IMR-90 (cell line): ENCODE measurements around the gene RPL27A.

ENCODE experiments used
- BHLHE40 ChIP-seq: fragments of 150-350 bp; IDR thresholded peaks from 2 replicates; pipeline ENCODE4 v1.6.1; 2016; ENCODE audit warnings: mild to moderate bottlenecking, low read depth, low read length
- CEBPB ChIP-seq: IDR thresholded peaks from 2 replicates; pipeline ENCODE4 v1.6.1; 2012; ENCODE audit warnings: low read depth, low read length, improper control_type of control experiment
- CHD1 ChIP-seq: IDR thresholded peaks from 2 replicates; pipeline ENCODE4 v1.6.1; 2012; ENCODE audit warnings: low read depth, low read length, improper control_type of control experiment
- MAFK ChIP-seq: IDR thresholded peaks from 2 replicates; pipeline ENCODE4 v1.6.1; 2012; ENCODE audit warnings: low read depth, low read length, improper control_type of control experiment
- MAZ ChIP-seq: IDR thresholded peaks from 2 replicates; pipeline ENCODE4 v1.6.1; 2012; ENCODE audit warnings: low read depth, mild to moderate bottlenecking, low read length, improper control_type of control experiment, moderate library complexity, borderline replicate concordance
- MXI1 ChIP-seq: IDR thresholded peaks from 2 replicates; pipeline ENCODE4 v1.6.1; 2012; ENCODE audit warnings: low read depth, mild to moderate bottlenecking, low read length, moderate library complexity, borderline replicate concordance
- POLR2A ChIP-seq: IDR thresholded peaks from 2 replicates; pipeline ENCODE4 v1.6.1; 2012; ENCODE audit warnings: mild to moderate bottlenecking, low read depth, low read length
- RAD21 ChIP-seq: IDR thresholded peaks from 2 replicates; pipeline ENCODE4 v1.6.1; 2012; ENCODE audit warnings: low read length, improper control_type of control experiment
- RCOR1 ChIP-seq: IDR thresholded peaks from 2 replicates; pipeline ENCODE4 v1.6.1; 2012; ENCODE audit warnings: mild to moderate bottlenecking, low read length, improper control_type of control experiment; ENCODE audit not compliant: insufficient replicate concordance
- RFX5 ChIP-seq: IDR thresholded peaks from 2 replicates; pipeline ENCODE4 v1.8.0; 2012; ENCODE audit warnings: low read depth, mild to moderate bottlenecking, low read length, moderate library complexity
- TF ChIP-seq, protein P1 (sequence below): conservative IDR thresholded peaks from 2 replicates; pipeline ENCODE4 v1.5.1; 2012; ENCODE audit warnings: mild to moderate bottlenecking, low read depth, low read length, improper control_type of control experiment

GRCh38 chr11:8694137-8694536 lies 11.5 kb downstream of the RPL27A start:
- TF ChIP-seq, protein P1, sequence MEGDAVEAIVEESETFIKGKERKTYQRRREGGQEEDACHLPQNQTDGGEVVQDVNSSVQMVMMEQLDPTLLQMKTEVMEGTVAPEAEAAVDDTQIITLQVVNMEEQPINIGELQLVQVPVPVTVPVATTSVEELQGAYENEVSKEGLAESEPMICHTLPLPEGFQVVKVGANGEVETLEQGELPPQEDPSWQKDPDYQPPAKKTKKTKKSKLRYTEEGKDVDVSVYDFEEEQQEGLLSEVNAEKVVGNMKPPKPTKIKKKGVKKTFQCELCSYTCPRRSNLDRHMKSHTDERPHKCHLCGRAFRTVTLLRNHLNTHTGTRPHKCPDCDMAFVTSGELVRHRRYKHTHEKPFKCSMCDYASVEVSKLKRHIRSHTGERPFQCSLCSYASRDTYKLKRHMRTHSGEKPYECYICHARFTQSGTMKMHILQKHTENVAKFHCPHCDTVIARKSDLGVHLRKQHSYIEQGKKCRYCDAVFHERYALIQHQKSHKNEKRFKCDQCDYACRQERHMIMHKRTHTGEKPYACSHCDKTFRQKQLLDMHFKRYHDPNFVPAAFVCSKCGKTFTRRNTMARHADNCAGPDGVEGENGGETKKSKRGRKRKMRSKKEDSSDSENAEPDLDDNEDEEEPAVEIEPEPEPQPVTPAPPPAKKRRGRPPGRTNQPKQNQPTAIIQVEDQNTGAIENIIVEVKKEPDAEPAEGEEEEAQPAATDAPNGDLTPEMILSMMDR, result no peak
- no peak for TF ChIP-seq BHLHE40
- TF ChIP-seq POLR2A, result peak; percentile 3; the same call in 1 of the 2 replicates
- no peak for TF ChIP-seq RAD21
- TF ChIP-seq CEBPB, result no peak
- no peak for TF ChIP-seq MXI1
- TF ChIP-seq RFX5, result no peak
- no peak for TF ChIP-seq CHD1
- no peak for TF ChIP-seq RCOR1
- TF ChIP-seq MAFK, result no peak
- TF ChIP-seq MAZ, result no peak
